Aorta (tissue), 5 donors: ENCODE results near the gene THADA. TPM values are rescaled to one million over a fixed set of nuclear protein-coding genes. Genes with fewer than 3 reads are reported as not detected.
A peak's percentile ranks its signal among the peaks of the same experiment; 100 is the strongest.

Source experiments
- ATAC-seq: fragments of 200-7000 bp; cut with Tn5 transposase; one replicate; pipeline ENCODE4 v1.9.1; 2022; ENCODE audit warnings: moderate library complexity; ENCODE audit not compliant: low FRiP score
- DNase-seq, 2 donors: peaks; one replicate each; pipeline ENCODE4 v3.0.0-alpha.2; 2020
- H3K27ac ChIP-seq, 2 donors: one replicate each; pipeline ENCODE4 v1.5.1; 2013; ENCODE audit warnings: low read length in 2 of 2, mild to moderate bottlenecking in 2 of 2, moderate library complexity in 2 of 2, control low read depth in 1 of 2, inconsistent platforms in 1 of 2, low read depth in 1 of 2
- H3K27me3 ChIP-seq, 2 donors: one replicate each; pipeline ENCODE4 v1.6.1; 2013; ENCODE audit warnings: control low read depth in 1 of 2, low read length in 1 of 2, mild to moderate bottlenecking in 1 of 2, moderate library complexity in 1 of 2; ENCODE audit not compliant: insufficient read depth in 2 of 2, control insufficient read depth in 1 of 2
- H3K36me3 ChIP-seq, 2 donors: one replicate each; pipeline ENCODE4 v1.6.1; 2013; ENCODE audit warnings: control low read depth in 1 of 2, low read length in 1 of 2, mild to moderate bottlenecking in 1 of 2; ENCODE audit not compliant: insufficient read depth in 2 of 2, control insufficient read depth in 1 of 2
- H3K4me1 ChIP-seq, 2 donors: one replicate each; pipeline ENCODE4 v1.6.1; 2013; ENCODE audit warnings: low read length in 2 of 2, control low read depth in 1 of 2, mild to moderate bottlenecking in 1 of 2, moderate library complexity in 1 of 2; ENCODE audit not compliant: insufficient read depth in 2 of 2, control insufficient read depth in 1 of 2
- H3K4me3 ChIP-seq, 2 donors: one replicate each; pipeline ENCODE4 v1.5.1; 2013; ENCODE audit warnings: low read length in 2 of 2, control low read depth in 1 of 2, mild to moderate bottlenecking in 1 of 2
- H3K9me3 ChIP-seq: one replicate; pipeline ENCODE4 v1.6.1; 2013; ENCODE audit warnings: mild to moderate bottlenecking, low read length; ENCODE audit not compliant: control insufficient read depth
- WGBS, 2 donors: extraction: QIAGEN DNeasy Blood & Tissue Kit; methylation state at CpG; one replicate each; pipeline ENCODE4 v1.1.7; 2013; 5-methylcytosine and 5-hydroxymethylcytosine counted together
- intact Hi-C, 2 donors: fragments of 100-400 bp; cut with DNase I; formaldehyde crosslinking; loops; one replicate each; pipeline versions ENCODE4 v1.14.2 to v1.15.0; 2022
- polyA plus RNA-seq, 2 donors: library from polyadenylated mRNA; stranded (reverse); fragments of 200-250 nt; gene quantifications; one replicate each; pipeline ENCODE4 v1.2.3, GENCODE V29; 2013
- total RNA-seq, 2 donors: library from RNA; stranded (reverse); fragmentation: NEBNext Ultra II Directional; extraction: Animal tissue kit (Norgen Biotek cat#: 25700); gene quantifications; one replicate each; pipeline ENCODE4 v1.2.1, GENCODE V29; 2021
- donor health status: healthy with polysubstance abuse.
- donor health status: Bipolar disorder and iron deficiency.
- donor health status: DM: no; HTN: no; CAD: no.
- donor health status: DM: no; HTN: no; CAD: no.
- donor health status: DM: yes; HTN: yes; CAD: no.

THADA gene
- total and polyA plus RNA-seq, 4 donors = 12.4 to 38.5 (median 25.0) TPM

DNA sequence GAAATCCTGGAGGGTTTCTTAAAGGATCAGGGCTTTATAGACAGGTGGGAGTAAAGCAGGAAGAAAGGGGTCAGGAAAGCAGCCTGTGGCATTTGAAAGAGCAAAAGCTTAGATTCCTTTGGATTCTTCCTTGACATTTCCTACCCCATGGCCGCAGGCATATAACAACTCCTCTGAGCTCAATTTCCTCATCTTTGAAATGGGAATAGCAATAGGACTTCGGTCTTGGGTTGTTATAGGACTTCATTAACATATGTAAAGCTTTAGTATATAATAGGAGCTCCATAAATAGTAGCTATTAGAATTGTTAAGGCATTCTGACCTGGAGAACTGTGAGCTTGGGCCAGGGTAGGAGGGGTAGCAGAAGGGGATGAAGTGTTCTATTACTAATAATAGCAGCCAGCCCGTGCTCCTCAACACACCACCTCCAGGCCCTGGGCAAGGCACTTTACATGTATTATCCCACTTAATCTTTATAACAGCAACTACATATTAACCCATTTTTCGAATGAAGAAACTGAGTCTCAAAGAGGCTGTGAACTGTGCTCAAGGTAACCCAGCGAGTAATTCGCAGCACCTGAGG, 380.1 kb downstream of the THADA start:
- no peaks in the 10 kb centered on the region for H3K9me3 ChIP-seq
- peak overlapping the region in 1 of 2 donors; percentile 52 for H3K27ac ChIP-seq
- no peaks in the 10 kb centered on the region for H3K36me3 ChIP-seq
- H3K4me3 ChIP-seq = no peak overlapping the region
- no peak for ATAC-seq
- DNase-seq = no peak
- H3K4me1 ChIP-seq = no peaks in the 10 kb centered on the region
- intact Hi-C loops = loop anchor here (5.0 to 10.0 kb wide), 4 partner anchors 38 to 128 kb away; no protein-coding TSS in a partner anchor
- 69 to 70% methylated on average over 6 of the region's 6 CpGs for WGBS, 2 donors
- no peaks in the 10 kb centered on the region for H3K27me3 ChIP-seq

DNA sequence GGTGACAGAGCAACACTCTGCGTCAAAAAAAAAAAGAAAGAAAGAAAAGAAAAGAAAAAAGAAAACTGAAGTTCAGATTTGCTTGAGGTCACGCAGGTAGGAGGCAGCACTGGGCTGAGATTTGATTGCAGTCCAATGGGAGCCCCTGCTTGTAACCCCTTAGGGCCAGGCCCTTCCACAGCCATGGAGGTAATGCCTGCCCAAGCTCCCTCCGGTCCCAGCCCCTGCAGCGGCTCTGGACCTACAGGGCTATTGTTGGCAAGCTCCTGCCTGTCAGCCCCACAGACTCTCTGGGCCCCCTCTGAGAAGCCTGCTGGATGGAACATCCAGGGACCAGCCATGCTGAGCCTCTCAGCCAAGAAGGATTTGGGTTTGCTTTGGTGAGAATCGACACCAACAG, 381.6 kb downstream of the THADA start:
- no peak overlapping the region for H3K27ac ChIP-seq
- H3K27me3 ChIP-seq = no peaks in the 10 kb centered on the region
- H3K36me3 ChIP-seq = no peaks in the 10 kb centered on the region
- intact Hi-C loops = loop anchor here in 1 of 2 donors (10.0 kb wide), 1 partner anchor 109 kb away; no protein-coding TSS in a partner anchor
- H3K4me3 ChIP-seq = no peak overlapping the region
- 74 to 78% methylated on average over 5 of the region's 5 CpGs for WGBS, 2 donors
- H3K4me1 ChIP-seq = no peaks in the 10 kb centered on the region
- DNase-seq = no peak
- no peak for ATAC-seq
- no peaks in the 10 kb centered on the region for H3K9me3 ChIP-seq

DNA sequence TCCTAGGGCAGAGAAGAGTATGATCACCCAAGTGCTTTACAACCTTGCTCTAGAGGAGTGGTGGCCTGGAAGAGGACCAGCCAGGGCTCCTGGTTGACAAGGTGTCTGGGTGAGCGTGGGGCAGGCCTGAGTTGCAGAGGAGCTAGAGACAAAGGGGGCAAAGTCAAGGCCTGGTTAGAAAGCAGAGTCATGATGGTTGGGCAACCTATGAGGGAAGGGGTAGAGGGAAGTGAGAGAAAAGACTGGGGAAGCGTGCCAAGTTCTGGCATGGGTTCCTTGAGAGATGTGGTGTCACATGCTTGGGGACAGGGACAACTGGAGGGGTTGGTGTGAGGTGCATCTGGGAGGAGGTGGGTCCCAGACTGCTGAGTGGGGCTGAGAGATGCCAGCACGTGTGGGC, 382.9 kb downstream of the THADA start:
- Histone ChIP-seq H3K27me3 (no peaks in the 10 kb centered on the region), H3K27ac (no peak overlapping the region), H3K4me3 (no peak overlapping the region), H3K36me3 (no peaks in the 10 kb centered on the region), H3K4me1 (no peaks in the 10 kb centered on the region), H3K9me3 (no peaks in the 10 kb centered on the region)
- intact Hi-C loops = loop anchor here in 1 of 2 donors (10.0 kb wide), 1 partner anchor 108 kb away; no protein-coding TSS in a partner anchor
- WGBS, 2 donors = 84 to 96% methylated on average over 3 of the region's 3 CpGs
- DNase-seq (peak in 1 of 2 donors; percentile 88), ATAC-seq (peak; percentile 23)

DNA sequence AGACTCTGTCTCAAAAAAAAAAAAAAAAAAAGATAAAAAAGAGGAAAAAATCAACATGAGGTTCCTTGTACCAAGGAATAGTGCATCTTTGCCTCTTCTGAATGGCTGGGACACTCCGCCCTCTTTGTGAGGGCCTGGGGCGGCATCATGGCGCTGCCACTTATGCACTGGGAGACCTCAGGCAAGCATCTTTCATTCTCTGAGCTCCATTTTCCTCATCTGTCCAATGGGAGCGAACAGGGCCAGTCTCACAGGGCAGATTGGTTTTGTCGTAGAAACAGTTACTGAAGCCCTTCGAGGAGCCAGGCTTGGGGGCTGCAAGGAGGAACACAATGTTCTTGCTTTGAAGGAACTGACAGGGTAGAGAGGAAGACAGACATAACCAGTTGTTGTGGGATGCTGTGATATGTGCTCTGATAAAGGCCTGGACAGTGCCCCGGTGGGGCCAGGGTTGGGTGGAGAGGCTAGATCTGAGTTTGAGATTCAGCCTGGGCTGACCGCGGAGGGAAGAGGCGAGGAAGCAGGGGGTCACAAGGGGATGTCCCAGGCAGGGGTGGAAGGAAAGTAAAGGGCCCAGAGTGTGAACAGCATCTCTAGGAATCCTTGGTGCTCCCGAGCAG, 383.5 kb downstream of the THADA start:
- DNase-seq (peak; percentile 17 to 45), ATAC-seq (no peak)
- Histone ChIP-seq H3K4me3 (no peak overlapping the region), H3K9me3 (no peaks in the 10 kb centered on the region), H3K4me1 (no peaks in the 10 kb centered on the region), H3K36me3 (no peaks in the 10 kb centered on the region), H3K27me3 (no peaks in the 10 kb centered on the region), H3K27ac (no peak overlapping the region)
- intact Hi-C loops = loop anchor here in 1 of 2 donors (10.0 kb wide), 1 partner anchor 108 kb away; no protein-coding TSS in a partner anchor
- 96 to 97% methylated on average over 11 of the region's 11 CpGs for WGBS, 2 donors

DNA sequence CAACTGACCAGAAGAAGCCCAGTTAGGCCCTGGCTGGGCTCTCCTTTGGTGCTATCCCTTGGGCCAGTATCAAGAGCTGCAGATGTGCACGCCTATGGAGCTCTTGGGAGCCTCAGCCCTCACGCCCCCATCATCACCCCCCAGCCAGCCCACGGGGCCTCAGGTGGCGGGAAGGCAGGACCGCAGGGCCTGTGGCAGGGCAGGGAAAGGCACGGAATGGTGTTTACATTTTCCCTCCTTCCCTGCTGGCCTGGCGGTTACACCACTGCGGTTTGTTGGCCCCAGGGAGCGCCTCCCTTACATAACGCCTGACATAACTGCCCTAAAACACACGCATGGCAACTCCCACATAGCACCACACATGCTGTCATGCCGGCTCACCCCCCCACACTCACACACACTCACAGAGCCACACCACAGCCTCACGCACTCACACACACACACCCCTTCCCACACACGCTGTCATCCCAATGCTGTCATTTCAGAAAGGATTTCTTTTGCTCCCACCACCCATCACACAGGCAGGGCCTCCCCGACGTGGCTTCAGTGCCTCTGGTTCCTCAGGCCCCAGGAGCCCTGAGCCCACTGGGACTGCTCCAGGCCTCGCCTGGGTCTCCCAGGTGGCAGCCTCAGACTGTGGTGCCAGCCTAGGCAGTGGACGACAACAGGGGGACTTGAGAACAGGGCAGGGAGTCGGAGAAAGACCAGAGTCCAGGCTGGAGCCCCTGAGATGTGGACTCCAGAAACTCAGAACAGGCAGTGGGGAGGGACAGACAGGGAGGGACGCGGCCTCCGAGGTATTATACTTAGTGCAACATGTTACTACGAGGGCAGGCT, 385.2 kb downstream of the THADA start:
- intact Hi-C loops = loop anchor here in 1 of 2 donors (10.0 kb wide), 1 partner anchor 106 kb away; no protein-coding TSS in a partner anchor
- no peaks in the 10 kb centered on the region for H3K9me3 ChIP-seq
- WGBS, 2 donors = 72 to 76% methylated on average over 23 of the region's 23 CpGs
- peak; percentile 64 for ATAC-seq
- no peak overlapping the region for H3K27ac ChIP-seq
- DNase-seq = peak; percentile 57 to 74
- H3K36me3 ChIP-seq = no peaks in the 10 kb centered on the region
- H3K27me3 ChIP-seq = no peaks in the 10 kb centered on the region
- no peaks in the 10 kb centered on the region for H3K4me1 ChIP-seq
- H3K4me3 ChIP-seq = no peak overlapping the region

DNA sequence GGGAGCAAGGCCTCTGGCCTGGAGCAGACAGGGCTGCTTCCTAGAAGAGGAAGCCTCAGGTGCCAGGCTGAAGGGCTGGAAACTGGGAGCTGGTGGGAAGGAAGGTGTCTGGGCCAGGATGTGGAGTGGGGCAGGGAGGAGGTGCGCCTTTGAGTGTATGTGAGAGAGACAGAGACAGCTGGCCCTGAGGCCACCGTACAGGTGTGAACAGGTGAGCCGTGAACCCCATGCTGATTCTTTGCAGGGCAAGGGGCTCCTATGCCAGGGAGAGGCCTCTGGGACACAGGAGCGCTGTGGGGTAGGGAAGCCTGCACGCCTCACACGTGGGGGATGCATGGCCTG, 385.7 kb downstream of the THADA start:
- WGBS, 2 donors = 90 to 93% methylated on average over 6 of the region's 6 CpGs

DNA sequence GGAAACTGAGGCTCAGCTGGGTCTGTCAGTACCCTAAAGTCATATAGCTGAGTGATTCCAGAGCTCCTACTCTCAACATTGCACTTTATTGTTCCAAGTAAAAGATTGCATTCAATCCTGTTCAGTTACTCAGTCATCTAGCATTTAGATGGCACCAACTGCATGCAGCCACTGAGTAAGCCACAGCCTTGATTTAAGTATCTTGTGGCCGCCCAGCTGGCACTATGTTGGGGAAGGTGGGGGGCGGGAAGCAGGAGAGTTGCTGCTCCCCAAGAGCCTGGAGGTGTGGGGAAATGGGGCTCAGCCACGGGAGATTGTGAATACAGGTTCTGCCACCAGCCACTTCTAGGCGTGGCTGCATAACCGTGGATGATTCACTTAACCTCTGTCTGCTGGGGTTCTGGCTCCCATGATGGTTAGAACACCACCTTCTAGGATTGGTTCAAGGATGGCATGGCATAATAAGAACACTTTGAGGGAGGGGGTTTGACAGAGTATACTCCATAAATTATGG, 386.6 kb downstream of the THADA start:
- H3K27ac ChIP-seq = no peak overlapping the region
- H3K4me1 ChIP-seq = no peaks in the 10 kb centered on the region
- H3K36me3 ChIP-seq = no peaks in the 10 kb centered on the region
- no peak for ATAC-seq
- intact Hi-C loops = no loop called here
- WGBS, 2 donors = 94 to 96% methylated on average over 5 of the region's 5 CpGs
- H3K27me3 ChIP-seq = no peaks in the 10 kb centered on the region
- DNase-seq = no peak
- H3K9me3 ChIP-seq = no peaks in the 10 kb centered on the region
- no peak overlapping the region for H3K4me3 ChIP-seq

More for the DNA sequence above, 385.7 kb downstream of the THADA start:
- no peaks in the 10 kb centered on the region for H3K4me1 ChIP-seq
- no peak overlapping the region for H3K27ac ChIP-seq
- no peak for ATAC-seq
- intact Hi-C loops = loop anchor here in 1 of 2 donors (10.0 kb wide), 1 partner anchor 105 kb away; no protein-coding TSS in a partner anchor
- no peaks in the 10 kb centered on the region for H3K9me3 ChIP-seq
- no peaks in the 10 kb centered on the region for H3K27me3 ChIP-seq
- no peaks in the 10 kb centered on the region for H3K36me3 ChIP-seq
- no peak for DNase-seq
- no peak overlapping the region for H3K4me3 ChIP-seq

DNA sequence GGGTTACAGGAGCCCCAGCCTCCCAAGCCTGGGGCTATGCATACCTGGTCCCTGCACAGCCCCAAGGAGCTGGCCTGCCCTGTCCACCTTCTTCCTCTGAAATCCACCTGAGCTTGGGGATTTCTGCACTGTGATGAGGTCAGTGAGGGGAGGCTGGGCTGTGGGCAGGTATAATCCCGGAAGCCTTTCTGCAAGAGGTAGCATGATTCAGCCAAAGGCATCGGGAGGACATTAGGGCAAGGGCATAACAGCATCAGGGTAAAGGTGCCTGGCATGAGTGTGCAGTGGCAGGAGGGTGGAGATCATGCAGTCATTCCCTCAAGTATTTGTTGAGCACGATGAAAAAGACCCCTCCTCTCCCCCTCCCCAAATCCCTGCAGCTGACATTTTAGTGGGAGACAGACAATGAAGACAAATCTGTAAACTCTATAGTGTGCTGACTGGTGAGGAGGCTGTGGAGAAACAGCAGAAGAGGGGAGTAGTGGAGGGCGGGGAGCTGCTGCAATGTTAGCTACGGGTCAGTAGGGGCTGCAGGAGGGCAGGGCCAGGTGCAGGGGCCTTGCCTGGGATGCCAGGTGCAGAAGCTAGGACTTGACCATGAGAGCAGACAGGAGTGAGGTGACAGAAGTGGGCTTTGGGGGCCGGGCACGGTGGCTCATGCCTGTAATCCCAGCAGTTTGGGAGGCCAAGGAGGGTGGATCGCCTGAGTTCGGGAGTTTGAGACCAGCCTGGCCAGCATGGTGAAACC, 388.1 kb downstream of the THADA start:
- H3K36me3 ChIP-seq = no peaks in the 10 kb centered on the region
- no peak for DNase-seq
- no peak overlapping the region for H3K4me3 ChIP-seq
- no peaks in the 10 kb centered on the region for H3K4me1 ChIP-seq
- H3K9me3 ChIP-seq = no peaks in the 10 kb centered on the region
- no peaks in the 10 kb centered on the region for H3K27me3 ChIP-seq
- ATAC-seq = no peak
- 86% methylated on average over 9 of the region's 9 CpGs for WGBS, 2 donors
- intact Hi-C loops = no loop called here
- no peak overlapping the region for H3K27ac ChIP-seq
